H9 (cell line): ENCODE measurements around the gene DOCK1. TPM values are rescaled to one million over a fixed set of nuclear protein-coding genes. Genes with fewer than 3 reads are reported as not detected.

Source experiments
- DNase-seq: peaks from one replicate; pipeline ENCODE4 v3.0.0-alpha.2; 2017
- H2AFZ ChIP-seq: one replicate; pipeline ENCODE4 v1.6.1; 2013; ENCODE audit warnings: mild to moderate bottlenecking, low read length, control low read depth, moderate library complexity
- H2AK5ac ChIP-seq: 2 replicates; pipeline ENCODE4 v1.6.1; 2013; ENCODE audit warnings: low read length, control low read depth, mixed read lengths; ENCODE audit not compliant: insufficient read length
- H2BK120ac ChIP-seq: one replicate; pipeline ENCODE4 v1.6.1; 2013; ENCODE audit warnings: low read depth, mild to moderate bottlenecking, low read length, control low read depth, inconsistent platforms; ENCODE audit not compliant: poor library complexity, severe bottlenecking
- H2BK12ac ChIP-seq: 2 replicates; pipeline ENCODE4 v1.6.1; 2013; ENCODE audit warnings: low read length, control low read depth, mixed read lengths, low read depth; ENCODE audit not compliant: insufficient read length
- H2BK15ac ChIP-seq: 2 replicates; pipeline ENCODE4 v1.6.1; 2013; ENCODE audit warnings: low read depth, low read length, control low read depth
- H2BK20ac ChIP-seq: one replicate; pipeline ENCODE4 v1.6.1; 2013; ENCODE audit warnings: low read depth, mild to moderate bottlenecking, low read length, control low read depth, inconsistent platforms; ENCODE audit not compliant: poor library complexity, severe bottlenecking
- H2BK5ac ChIP-seq: 2 replicates; pipeline ENCODE4 v1.6.1; 2013; ENCODE audit warnings: low read length, control low read depth, mixed read lengths; ENCODE audit not compliant: insufficient read length
- H3K14ac ChIP-seq: 2 replicates; pipeline ENCODE4 v1.6.1; 2013; ENCODE audit warnings: low read length, control low read depth; ENCODE audit not compliant: insufficient read depth
- H3K18ac ChIP-seq: 2 replicates; pipeline ENCODE4 v1.6.1; 2013; ENCODE audit warnings: low read depth, mild to moderate bottlenecking, mixed read lengths, low read length, control low read depth; ENCODE audit not compliant: insufficient read length
- H3K23ac ChIP-seq: 2 replicates; pipeline ENCODE4 v1.6.1; 2013; ENCODE audit warnings: low read length, control low read depth, mixed read lengths, low read depth; ENCODE audit not compliant: insufficient read length
- H3K23me2 ChIP-seq: 2 replicates; pipeline ENCODE4 v1.6.1; 2013; ENCODE audit warnings: low read depth, mild to moderate bottlenecking, mixed read lengths, low read length, control low read depth; ENCODE audit not compliant: insufficient read length, poor library complexity, severe bottlenecking
- H3K27ac ChIP-seq: 2 replicates; pipeline ENCODE4 v1.5.1; 2013; ENCODE audit warnings: low read length, control low read depth, mixed read lengths, low read depth; ENCODE audit not compliant: insufficient read length
- H3K27me3 ChIP-seq: 2 replicates; pipeline ENCODE4 v1.6.1; 2013; ENCODE audit warnings: low read length, control low read depth, inconsistent platforms; ENCODE audit not compliant: insufficient read depth
- H3K4ac ChIP-seq: 2 replicates; pipeline ENCODE4 v1.6.1; 2013; ENCODE audit warnings: low read depth, mild to moderate bottlenecking, control low read depth, inconsistent platforms, low read length, moderate library complexity
- H3K4me1 ChIP-seq: 2 replicates; pipeline ENCODE4 v1.6.1; 2013; ENCODE audit warnings: low read length, control low read depth, inconsistent platforms; ENCODE audit not compliant: insufficient read depth
- H3K4me2 ChIP-seq: 2 replicates; pipeline ENCODE4 v1.6.1; 2013; ENCODE audit warnings: low read length, control low read depth, mixed read lengths; ENCODE audit not compliant: insufficient read length, insufficient read depth
- H3K56ac ChIP-seq: 2 replicates; pipeline ENCODE4 v1.6.1; 2013; ENCODE audit warnings: low read depth, mild to moderate bottlenecking, mixed read lengths, low read length, control low read depth; ENCODE audit not compliant: insufficient read length
- H3K79me1 ChIP-seq: 2 replicates; pipeline ENCODE4 v1.6.1; 2013; ENCODE audit warnings: low read depth, mild to moderate bottlenecking, moderate library complexity, low read length, control low read depth, inconsistent platforms; ENCODE audit not compliant: insufficient read depth, poor library complexity, severe bottlenecking
- H3K79me2 ChIP-seq: 2 replicates; pipeline ENCODE4 v1.6.1; 2013; ENCODE audit warnings: low read length, control low read depth, inconsistent platforms; ENCODE audit not compliant: insufficient read depth
- H3K9ac ChIP-seq: 2 replicates; pipeline ENCODE4 v1.6.1; 2013; ENCODE audit warnings: low read length, control low read depth, mixed read lengths; ENCODE audit not compliant: insufficient read length; ENCODE audit errors: extremely low read depth
- H3K9me3 ChIP-seq: one replicate; pipeline ENCODE4 v1.6.1; 2013; ENCODE audit warnings: low read depth, low read length, inconsistent platforms; ENCODE audit not compliant: control insufficient read depth
- H3T11ph ChIP-seq: one replicate; pipeline ENCODE4 v1.6.1; 2013; ENCODE audit warnings: mild to moderate bottlenecking, low read length, control low read depth, inconsistent platforms
- H4K20me1 ChIP-seq: one replicate; pipeline ENCODE4 v1.6.1; 2013; ENCODE audit not compliant: control insufficient read depth, insufficient read length, insufficient read depth
- H4K5ac ChIP-seq: 2 replicates; pipeline ENCODE4 v1.6.1; 2013; ENCODE audit warnings: low read depth, mild to moderate bottlenecking, mixed read lengths, low read length, control low read depth; ENCODE audit not compliant: insufficient read length
- H4K8ac ChIP-seq: replicated peaks from 2 replicates; pipeline ENCODE4 v1.6.1; 2013; ENCODE audit warnings: low read length, control low read depth, mixed read lengths, low read depth; ENCODE audit not compliant: insufficient read length
- H4K91ac ChIP-seq: 2 replicates; pipeline ENCODE4 v1.6.1; 2013; ENCODE audit warnings: low read depth, mild to moderate bottlenecking, moderate library complexity, mixed read lengths, low read length, control low read depth; ENCODE audit not compliant: insufficient read length
- H3K27ac Mint-ChIP-seq, 3 experiments: 2 replicates in 2 of 3; 3 replicates in 1 of 3; pipeline ENCODE4 v1.8.0; 2020 to 2021; ENCODE audit warnings: mixed read lengths in 3 of 3, mild to moderate bottlenecking in 1 of 3, moderate library complexity in 1 of 3
- H3K27me3 Mint-ChIP-seq: 2 replicates; pipeline ENCODE4 v1.8.0; 2021; ENCODE audit warnings: low read depth, mild to moderate bottlenecking, moderate library complexity, mixed read lengths
- H3K36me3 Mint-ChIP-seq, 3 experiments: 2 replicates in 2 of 3; 3 replicates in 1 of 3; pipeline ENCODE4 v1.8.0; 2020 to 2021; ENCODE audit warnings: low read depth in 3 of 3, mixed read lengths in 3 of 3; ENCODE audit not compliant: insufficient read depth in 1 of 3
- H3K4me1 Mint-ChIP-seq, 2 experiments: 2 replicates each; pipeline ENCODE4 v1.8.0; 2020; ENCODE audit warnings: mixed read lengths in 2 of 2
- H3K4me3 Mint-ChIP-seq, 2 experiments: 2 replicates in 1 of 2; 3 replicates in 1 of 2; pipeline ENCODE4 v1.8.0; 2020 to 2021; ENCODE audit warnings: mild to moderate bottlenecking in 2 of 2, mixed read lengths in 2 of 2, moderate library complexity in 1 of 2
- H3K9me3 Mint-ChIP-seq, 2 experiments: 2 replicates in 1 of 2; 3 replicates in 1 of 2; pipeline ENCODE4 v1.8.0; 2020; ENCODE audit warnings: mild to moderate bottlenecking in 2 of 2, mixed read lengths in 2 of 2, moderate library complexity in 1 of 2
- CTCF ChIP-seq: fragments of 200-600 bp; sonication (generic); conservative IDR thresholded peaks from 3 replicates; pipeline ENCODE4 v1.8.0; 2021; ENCODE audit warnings: antibody characterized with exemption, mild to moderate bottlenecking
- WGBS: extraction: QIAGEN DNeasy Blood & Tissue Kit; methylation state at CpG from one replicate; pipeline ENCODE4 v1.1.7; 2013; ENCODE audit warnings: missing lambda C conversion rate, low lambda C conversion rate, mixed read lengths; ENCODE audit not compliant: insufficient read length; ENCODE audit errors: extremely low coverage; 5-methylcytosine and 5-hydroxymethylcytosine counted together
- total RNA-seq: library from RNA; stranded (reverse); gene quantifications from 2 replicates; pipeline ENCODE4 v1.2.1, GENCODE V29; 2021

The DOCK1 gene
- total RNA-seq, 1 experiment from 2014 or later, result 57.0 TPM

- no peak overlapping the region for H3K9ac ChIP-seq
- H3K4me1 ChIP-seq, result no peaks in the 10 kb centered on the region
- no peak overlapping the region for H3K4me2 ChIP-seq
- H4K91ac ChIP-seq, result no peak overlapping the region
- no peak overlapping the region for H2BK5ac ChIP-seq
- Mint-ChIP-seq H3K4me3 (no peak overlapping the region), H3K4me1 (peaks cover 16 to 17% of the 10 kb centered on the region in 2 experiments), H3K36me3 (peaks cover 43 to 66% (median 65%) of the 10 kb centered on the region in 3 experiments), H3K9me3 (peaks cover 23 to 36% of the 10 kb centered on the region in 2 experiments), H3K27ac (no peak overlapping the region), H3K27me3 (peaks cover 13% of the 10 kb centered on the region)
- H3K79me2 ChIP-seq, result peaks cover 3% of the 10 kb centered on the region; the same call in 1 of the 2 replicates
- no peak overlapping the region for H3K14ac ChIP-seq
- no peak overlapping the region for H2BK20ac ChIP-seq
- no peak overlapping the region for H2BK12ac ChIP-seq
- H3K27me3 ChIP-seq, result no peaks in the 10 kb centered on the region; the same call in 1 of the 2 replicates
- no peak overlapping the region for H2AK5ac ChIP-seq
- DNase-seq, result no peak
- no peak overlapping the region for H2BK15ac ChIP-seq
- no CpG with 5 or more reads among the region's 3 CpGs for WGBS
- no peaks in the 10 kb centered on the region for H4K20me1 ChIP-seq
- no peak overlapping the region for H3K18ac ChIP-seq
- no peak overlapping the region for H3T11ph ChIP-seq
- no peaks in the 10 kb centered on the region for H3K9me3 ChIP-seq
- TF ChIP-seq CTCF, result no peak
- no peak overlapping the region for H4K8ac ChIP-seq
- H3K4ac ChIP-seq, result no peak overlapping the region
- no peak overlapping the region for H2BK120ac ChIP-seq
- H3K27ac ChIP-seq, result no peak overlapping the region
- H2AFZ ChIP-seq, result no peak overlapping the region
- no peaks in the 10 kb centered on the region for H3K79me1 ChIP-seq
- H3K56ac ChIP-seq, result no peak overlapping the region
- peaks cover 5% of the 10 kb centered on the region for H3K23me2 ChIP-seq
- no peak overlapping the region for H4K5ac ChIP-seq
- no peak overlapping the region for H3K23ac ChIP-seq
Measured at GRCh38 chr10:126902157-126902556, 3.1 kb upstream of the DOCK1 start.
